Stimulated activated naive B cell treated with anti-CD40 and anti-IgM and Interleukin-4, amounts not matched to agents 10 μg/mL and 1 μg/mL and 100 μg/mL, for 72 hours (primary cell): ENCODE data around the gene HMCN2.

Experiments
- ATAC-seq, 2 donors: fragments of 150-1000 bp; cut with Tn5 transposase; replicated peaks; 2 replicates each; pipeline ENCODE4 v1.10.0; 2021; ENCODE audit warnings: moderate library complexity in 1 of 2
- DNase-seq: peaks from one replicate; pipeline ENCODE4 v3.0.0; 2021
- H3K27ac Mint-ChIP-seq: one replicate; pipeline ENCODE4 v1.8.0; 2022; ENCODE audit warnings: mild to moderate bottlenecking, mixed read lengths
- H3K27me3 Mint-ChIP-seq, 2 donors: one replicate each; pipeline ENCODE4 v1.8.0; 2022; ENCODE audit warnings: mixed read lengths in 2 of 2
- H3K36me3 Mint-ChIP-seq, 2 donors: one replicate each; pipeline ENCODE4 v1.8.0; 2022; ENCODE audit warnings: mixed read lengths in 2 of 2, mild to moderate bottlenecking in 1 of 2
- H3K4me1 Mint-ChIP-seq, 2 donors: one replicate each; pipeline ENCODE4 v1.8.0; 2022; ENCODE audit warnings: mixed read lengths in 2 of 2, mild to moderate bottlenecking in 1 of 2
- H3K4me3 Mint-ChIP-seq, 2 donors: one replicate each; pipeline ENCODE4 v1.8.0; 2022; ENCODE audit warnings: mild to moderate bottlenecking in 2 of 2, mixed read lengths in 2 of 2, moderate library complexity in 1 of 2
- H3K9me3 Mint-ChIP-seq, 2 donors: one replicate each; pipeline ENCODE4 v1.8.0; 2022; ENCODE audit warnings: mixed read lengths in 2 of 2, mild to moderate bottlenecking in 1 of 2

HMCN2 gene

GRCh38 chr9:130471411-130472183 lies 206.0 kb downstream of the HMCN2 start:
- DNase-seq, result no peak
- H3K36me3 Mint-ChIP-seq, result no peaks in the 10 kb centered on the region
- H3K4me3 Mint-ChIP-seq, result no peak overlapping the region
- no peak for ATAC-seq
- H3K4me1 Mint-ChIP-seq, result peaks cover 6 to 7% of the 10 kb centered on the region in 2 donors
- H3K27me3 Mint-ChIP-seq, result peaks cover 43 to 80% of the 10 kb centered on the region in 2 donors
- H3K9me3 Mint-ChIP-seq, result no peaks in the 10 kb centered on the region
- H3K27ac Mint-ChIP-seq, result no peak overlapping the region

DNA sequence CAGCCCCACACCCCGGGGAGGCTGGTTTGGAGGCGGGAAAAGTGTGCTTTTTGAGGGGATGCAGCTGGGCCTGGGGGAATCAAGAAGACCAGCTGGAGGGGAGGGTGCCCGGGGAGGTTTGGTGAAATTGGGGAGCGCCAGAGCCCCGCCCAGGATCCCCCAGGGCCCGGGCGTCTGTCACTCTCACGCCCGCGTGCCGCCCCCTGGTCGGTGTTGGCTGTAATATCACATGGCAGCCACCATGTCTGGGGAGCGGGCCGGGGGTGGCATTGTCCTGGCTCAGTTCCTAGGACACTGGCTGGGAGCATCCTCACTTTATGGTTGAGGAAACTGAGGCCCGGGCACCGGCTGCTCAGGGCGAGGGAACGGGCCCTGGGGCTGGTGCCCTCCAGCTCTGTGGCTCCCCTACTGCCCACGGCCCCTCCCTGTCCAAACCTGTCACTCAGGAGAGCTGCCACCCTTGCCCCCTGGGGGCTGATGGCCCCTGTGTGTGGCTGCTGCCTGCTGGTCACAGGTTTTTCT lies 206.7 kb downstream of the HMCN2 start:
- Mint-ChIP-seq H3K4me1 (peaks cover 3 to 6% of the 10 kb centered on the region in 2 donors), H3K4me3 (no peak overlapping the region), H3K9me3 (no peaks in the 10 kb centered on the region), H3K36me3 (no peaks in the 10 kb centered on the region), H3K27ac (no peak overlapping the region), H3K27me3 (peaks cover 39 to 76% of the 10 kb centered on the region in 2 donors)
- DNase-seq (no peak), ATAC-seq (no peak)

GRCh38 chr9:130473009-130473408 lies 207.4 kb downstream of the HMCN2 start:
- no peak for ATAC-seq
- Mint-ChIP-seq H3K36me3 (no peaks in the 10 kb centered on the region), H3K9me3 (no peaks in the 10 kb centered on the region), H3K27ac (no peak overlapping the region), H3K4me3 (no peak overlapping the region), H3K27me3 (peaks cover 31 to 75% of the 10 kb centered on the region in 2 donors), H3K4me1 (peaks cover 0 to 6% of the 10 kb centered on the region in 2 donors)
- no peak for DNase-seq

GRCh38 chr9:130473566-130473965 lies 208.0 kb downstream of the HMCN2 start:
- H3K9me3 Mint-ChIP-seq, result no peaks in the 10 kb centered on the region
- H3K4me1 Mint-ChIP-seq, result peaks cover 0 to 6% of the 10 kb centered on the region in 2 donors
- no peaks in the 10 kb centered on the region for H3K36me3 Mint-ChIP-seq
- peaks cover 30 to 74% of the 10 kb centered on the region in 2 donors for H3K27me3 Mint-ChIP-seq
- no peak overlapping the region for H3K4me3 Mint-ChIP-seq
- H3K27ac Mint-ChIP-seq, result no peak overlapping the region
- DNase-seq (no peak), ATAC-seq (no peak)

GRCh38 chr9:130474106-130474505 lies 208.5 kb downstream of the HMCN2 start:
- Mint-ChIP-seq H3K36me3 (no peaks in the 10 kb centered on the region), H3K4me3 (no peak overlapping the region), H3K27me3 (peaks cover 25 to 69% of the 10 kb centered on the region in 2 donors), H3K27ac (no peak overlapping the region), H3K9me3 (no peaks in the 10 kb centered on the region), H3K4me1 (peaks cover 0 to 6% of the 10 kb centered on the region in 2 donors)
- no peak for ATAC-seq
- DNase-seq, result no peak

DNA sequence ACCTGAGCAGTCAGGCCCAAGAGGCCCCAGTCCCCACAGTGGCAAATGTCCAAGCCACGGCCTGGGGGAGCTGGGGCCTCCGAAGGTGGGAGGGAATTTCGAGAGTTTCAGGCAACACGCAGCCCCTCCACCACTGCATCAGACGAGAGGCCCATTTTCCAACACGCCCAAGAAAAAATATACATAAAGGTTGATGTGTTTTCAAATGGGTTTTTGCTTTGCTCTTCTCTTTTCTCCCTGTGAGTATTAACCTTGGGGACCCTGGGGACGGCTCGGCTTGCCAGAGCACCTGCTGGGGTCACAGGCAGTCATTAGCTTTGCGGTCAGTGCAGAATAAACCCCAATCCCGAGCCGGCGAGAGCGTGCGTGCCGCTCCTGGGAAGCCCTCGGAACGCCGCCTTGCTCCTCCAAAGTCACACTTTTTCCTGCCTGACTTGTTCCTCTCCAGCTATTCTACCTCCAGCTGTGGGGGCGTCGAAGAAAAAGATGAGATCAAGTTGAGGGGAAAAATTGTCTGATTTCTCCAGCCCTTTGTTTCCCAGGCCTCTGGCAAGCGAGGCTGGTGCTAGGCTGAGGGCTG lies 210.7 kb downstream of the HMCN2 start:
- Mint-ChIP-seq H3K9me3 (no peaks in the 10 kb centered on the region), H3K36me3 (no peaks in the 10 kb centered on the region), H3K4me3 (no peak overlapping the region), H3K4me1 (peaks cover 0 to 6% of the 10 kb centered on the region in 2 donors), H3K27ac (no peak overlapping the region), H3K27me3 (peaks cover 17 to 48% of the 10 kb centered on the region in 2 donors)
- DNase-seq (no peak), ATAC-seq (no peak)

GRCh38 chr9:130477564-130477963 lies 212.0 kb downstream of the HMCN2 start:
- Mint-ChIP-seq H3K4me3 (no peak overlapping the region), H3K27me3 (peaks cover 6 to 35% of the 10 kb centered on the region in 2 donors), H3K36me3 (no peaks in the 10 kb centered on the region), H3K4me1 (peaks cover 0 to 2% of the 10 kb centered on the region in 2 donors), H3K27ac (no peak overlapping the region), H3K9me3 (no peaks in the 10 kb centered on the region)
- no peak for DNase-seq
- ATAC-seq, result no peak

GRCh38 chr9:130478152-130478551 lies 212.6 kb downstream of the HMCN2 start:
- H3K27me3 Mint-ChIP-seq, result peaks cover 5 to 35% of the 10 kb centered on the region in 2 donors
- ATAC-seq, result no peak
- no peak overlapping the region for H3K4me3 Mint-ChIP-seq
- no peak overlapping the region for H3K27ac Mint-ChIP-seq
- no peak for DNase-seq
- H3K9me3 Mint-ChIP-seq, result no peaks in the 10 kb centered on the region
- peaks cover 0 to 2% of the 10 kb centered on the region in 2 donors for H3K4me1 Mint-ChIP-seq
- no peaks in the 10 kb centered on the region for H3K36me3 Mint-ChIP-seq

- Mint-ChIP-seq H3K4me1 (peaks cover 0 to 2% of the 10 kb centered on the region in 2 donors), H3K27me3 (peaks cover 13 to 39% of the 10 kb centered on the region in 2 donors), H3K4me3 (no peak overlapping the region), H3K27ac (no peak overlapping the region), H3K36me3 (no peaks in the 10 kb centered on the region), H3K9me3 (no peaks in the 10 kb centered on the region)
- ATAC-seq, result no peak
- no peak for DNase-seq
These were observed 213.4 kb downstream of the HMCN2 start for GRCh38 chr9:130478736-130479575.

DNA sequence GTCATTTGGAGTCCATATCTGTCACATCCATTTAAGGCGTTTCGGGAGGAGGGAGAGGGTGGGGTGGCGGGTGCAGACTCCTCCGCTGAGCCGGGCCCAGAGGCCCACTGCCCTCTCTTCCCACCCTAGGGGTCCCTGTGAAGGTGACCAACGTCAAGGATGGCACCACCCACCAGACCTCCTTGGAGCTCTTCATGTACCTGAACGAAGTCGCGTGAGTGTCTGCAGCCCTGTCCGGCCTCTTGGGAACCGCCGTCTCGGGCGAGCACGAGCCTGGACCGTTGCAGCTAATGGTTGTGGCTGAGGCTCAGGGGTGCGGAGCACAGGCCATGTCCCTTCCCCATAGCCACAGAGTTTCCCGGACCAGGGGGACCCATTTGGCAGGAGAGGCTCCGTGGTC lies 214.0 kb downstream of the HMCN2 start:
- H3K36me3 Mint-ChIP-seq, result no peaks in the 10 kb centered on the region
- ATAC-seq (no peak), DNase-seq (no peak)
- no peaks in the 10 kb centered on the region for H3K4me1 Mint-ChIP-seq
- peaks cover 19 to 39% of the 10 kb centered on the region in 2 donors for H3K27me3 Mint-ChIP-seq
- no peaks in the 10 kb centered on the region for H3K9me3 Mint-ChIP-seq
- H3K4me3 Mint-ChIP-seq, result no peak overlapping the region
- H3K27ac Mint-ChIP-seq, result no peak overlapping the region

DNA sequence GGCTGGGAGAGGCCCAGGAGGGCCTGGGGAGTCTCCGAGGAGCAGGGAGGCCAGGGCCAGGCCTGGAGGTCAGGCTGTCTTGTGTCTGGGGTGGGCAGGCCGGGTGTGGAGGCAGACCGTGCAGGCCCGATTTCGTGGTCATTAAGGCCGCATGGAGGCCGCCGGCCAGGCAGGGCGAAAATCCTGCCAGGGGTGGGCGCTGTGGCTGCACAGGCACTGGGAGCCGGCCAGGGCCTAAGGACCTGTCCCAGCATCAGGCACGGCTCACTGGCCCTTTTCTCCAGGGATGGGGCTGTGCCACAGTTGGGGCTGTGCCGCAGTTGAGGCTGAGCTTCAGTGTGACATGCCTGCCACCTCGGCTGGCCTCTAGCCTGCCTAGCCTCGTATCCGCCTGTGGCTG lies 215.1 kb downstream of the HMCN2 start:
- H3K4me1 Mint-ChIP-seq, result no peaks in the 10 kb centered on the region
- peaks cover 20 to 35% of the 10 kb centered on the region in 2 donors for H3K27me3 Mint-ChIP-seq
- no peaks in the 10 kb centered on the region for H3K9me3 Mint-ChIP-seq
- no peak overlapping the region for H3K27ac Mint-ChIP-seq
- DNase-seq (no peak), ATAC-seq (no peak)
- no peak overlapping the region for H3K4me3 Mint-ChIP-seq
- H3K36me3 Mint-ChIP-seq, result no peaks in the 10 kb centered on the region

DNA sequence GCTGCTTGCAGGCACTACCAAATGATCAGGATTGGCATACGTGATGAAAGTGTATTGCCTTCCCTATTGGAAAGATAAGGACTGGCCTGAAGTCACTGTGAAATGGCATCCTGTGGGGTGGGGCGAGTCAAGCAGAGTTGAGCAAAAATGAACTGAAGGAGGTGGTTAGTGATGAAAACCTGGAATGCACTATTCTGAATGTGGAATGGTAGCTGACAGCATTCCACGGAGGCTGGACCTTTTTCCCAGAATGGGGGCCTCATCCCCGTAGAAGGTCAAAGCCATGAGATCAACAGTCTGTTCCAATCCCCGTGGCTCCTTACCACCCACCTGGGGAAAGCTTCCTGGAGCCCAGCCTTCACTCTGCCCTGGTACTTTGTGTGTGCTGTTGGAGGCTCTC lies 216.9 kb downstream of the HMCN2 start:
- H3K9me3 Mint-ChIP-seq, result no peaks in the 10 kb centered on the region
- no peaks in the 10 kb centered on the region for H3K36me3 Mint-ChIP-seq
- peaks cover 20 to 25% of the 10 kb centered on the region in 2 donors for H3K27me3 Mint-ChIP-seq
- H3K4me3 Mint-ChIP-seq, result no peak overlapping the region
- DNase-seq (no peak), ATAC-seq (no peak)
- H3K4me1 Mint-ChIP-seq, result peaks cover 0 to under 1% of the 10 kb centered on the region in 2 donors
- H3K27ac Mint-ChIP-seq, result no peak overlapping the region

DNA sequence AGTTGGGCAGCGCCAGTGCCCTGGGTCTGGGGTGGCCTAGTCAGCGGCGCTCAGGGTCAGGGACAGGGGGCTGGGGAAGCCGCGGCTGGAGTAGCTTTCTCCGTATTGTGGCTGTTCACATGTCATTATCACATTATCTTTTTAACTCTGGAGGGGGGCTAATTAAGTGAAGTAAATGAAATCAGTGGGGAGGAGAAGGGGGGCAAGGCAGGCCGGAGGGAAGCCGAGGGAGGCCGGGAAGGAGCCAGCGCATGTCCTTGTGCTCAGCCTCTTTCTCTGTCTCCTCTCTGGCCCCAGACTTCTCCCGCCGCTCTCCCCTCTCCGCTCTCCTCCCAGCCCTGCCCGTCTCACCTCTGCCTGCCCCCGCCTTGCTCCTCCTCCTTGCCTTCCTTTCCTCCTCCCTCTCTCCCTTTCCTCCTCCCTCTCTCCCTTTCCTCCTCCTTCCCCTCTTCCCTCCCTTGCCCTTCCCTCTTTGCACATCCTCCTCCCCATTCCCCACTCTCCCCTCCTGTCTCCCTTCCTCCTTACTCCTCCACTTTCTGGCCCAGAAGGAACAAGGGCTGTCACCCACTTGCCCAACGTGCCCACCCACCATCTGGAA lies 217.9 kb downstream of the HMCN2 start:
- Mint-ChIP-seq H3K27ac (no peak overlapping the region), H3K4me1 (peaks cover 0 to 2% of the 10 kb centered on the region in 2 donors), H3K27me3 (peaks cover 20 to 27% of the 10 kb centered on the region in 2 donors), H3K9me3 (no peaks in the 10 kb centered on the region), H3K4me3 (no peak overlapping the region), H3K36me3 (no peaks in the 10 kb centered on the region)
- no peak for ATAC-seq
- DNase-seq, result no peak
